HG03095 (cell line): ENCODE data around the gene SLC13A5.
"Not testable (repeated sequence)": the region's sequence is repeated elsewhere in the genome, so short reads cannot be mapped to it uniquely, and the experiment has no call there.

Experiments
- ATAC-seq: cut with Tn5 transposase; IDR thresholded peaks from one replicate; pipeline ENCODE4 v1.9.1; 2021; ENCODE audit warnings: moderate library complexity; ENCODE audit not compliant: unreplicated experiment

The SLC13A5 gene

DNA sequence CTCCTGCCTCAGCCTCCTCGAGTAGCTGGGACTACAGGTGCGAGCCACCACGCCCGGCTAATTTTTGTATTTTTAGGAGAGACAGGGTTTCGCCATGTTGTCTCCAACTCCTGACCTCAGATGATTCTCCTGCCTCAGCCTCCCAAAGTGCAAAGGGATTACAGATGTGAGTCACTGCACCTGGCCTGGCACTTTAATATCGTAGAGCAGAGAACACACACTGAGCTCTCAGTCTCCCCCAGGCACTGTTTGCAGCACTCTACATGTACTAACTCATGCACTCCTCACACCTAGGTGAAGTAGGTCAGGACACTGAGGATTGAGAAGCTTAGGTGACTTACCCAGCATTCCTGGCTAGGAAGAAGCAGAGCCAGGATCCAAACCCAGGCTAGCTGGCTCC, 46.6 kb downstream of the SLC13A5 start:
- no peak for ATAC-seq

DNA sequence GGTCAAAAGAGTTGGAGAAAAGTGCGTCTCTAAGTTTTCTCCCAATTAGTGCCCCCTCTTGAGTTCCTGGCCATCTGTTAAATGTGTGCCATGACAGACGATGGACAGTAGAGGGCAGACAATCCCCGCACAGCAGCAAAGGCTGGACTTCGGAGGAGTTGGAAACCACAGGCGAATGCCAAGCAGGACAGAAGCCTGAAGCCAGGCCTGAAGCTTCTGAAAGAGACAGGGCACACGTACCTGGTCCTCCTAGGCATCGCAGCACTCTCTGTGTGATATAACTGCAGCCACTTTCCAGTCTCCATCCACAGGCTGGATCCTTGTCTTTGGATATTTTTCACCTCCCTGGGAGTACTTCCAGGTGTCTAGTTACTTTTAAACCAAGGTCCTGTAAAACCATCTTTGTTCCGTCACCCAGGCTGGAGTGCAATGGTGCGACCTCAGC, 47.1 kb downstream of the SLC13A5 start:
- ATAC-seq: no peak

DNA sequence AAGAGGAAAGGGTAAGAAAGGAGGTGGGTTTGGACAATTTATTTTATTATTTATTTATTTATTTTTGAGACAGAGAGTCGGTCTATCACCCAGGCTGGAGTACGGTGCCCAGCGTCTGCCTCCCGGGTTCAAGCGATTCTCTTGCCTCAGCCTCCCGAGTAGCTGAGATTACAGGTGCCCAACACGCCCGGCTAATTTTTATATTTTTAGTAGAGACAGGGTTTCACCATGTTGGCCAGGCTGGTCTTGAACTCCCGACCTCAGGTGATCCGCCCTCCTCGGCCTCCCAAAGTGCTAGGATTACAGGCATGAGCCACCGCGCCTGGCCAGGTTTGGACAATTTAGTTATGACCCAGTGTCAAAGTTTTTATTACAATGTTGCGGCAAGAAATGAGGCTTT, 50.0 kb downstream of the SLC13A5 start:
- not testable (repeated sequence) for ATAC-seq

DNA sequence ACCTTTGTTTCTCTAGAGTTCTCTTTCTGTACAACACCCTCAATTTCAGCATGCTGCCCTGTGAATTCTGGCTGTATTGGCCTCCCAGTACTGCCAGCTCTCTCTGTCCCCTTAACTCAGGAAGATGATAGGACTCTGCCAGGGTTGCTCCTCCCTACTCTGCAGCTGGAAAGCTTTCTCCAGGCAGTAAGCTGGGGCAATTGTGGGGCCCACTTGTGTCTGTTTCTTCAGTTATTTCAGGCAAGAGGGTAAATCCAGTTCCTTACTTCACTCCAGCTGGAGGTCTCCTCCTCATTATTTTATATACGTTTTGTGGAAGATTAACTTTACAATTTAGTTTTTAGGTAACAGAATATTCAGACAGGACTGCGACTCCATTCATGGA, 51.7 kb downstream of the SLC13A5 start:
- no peak for ATAC-seq

DNA sequence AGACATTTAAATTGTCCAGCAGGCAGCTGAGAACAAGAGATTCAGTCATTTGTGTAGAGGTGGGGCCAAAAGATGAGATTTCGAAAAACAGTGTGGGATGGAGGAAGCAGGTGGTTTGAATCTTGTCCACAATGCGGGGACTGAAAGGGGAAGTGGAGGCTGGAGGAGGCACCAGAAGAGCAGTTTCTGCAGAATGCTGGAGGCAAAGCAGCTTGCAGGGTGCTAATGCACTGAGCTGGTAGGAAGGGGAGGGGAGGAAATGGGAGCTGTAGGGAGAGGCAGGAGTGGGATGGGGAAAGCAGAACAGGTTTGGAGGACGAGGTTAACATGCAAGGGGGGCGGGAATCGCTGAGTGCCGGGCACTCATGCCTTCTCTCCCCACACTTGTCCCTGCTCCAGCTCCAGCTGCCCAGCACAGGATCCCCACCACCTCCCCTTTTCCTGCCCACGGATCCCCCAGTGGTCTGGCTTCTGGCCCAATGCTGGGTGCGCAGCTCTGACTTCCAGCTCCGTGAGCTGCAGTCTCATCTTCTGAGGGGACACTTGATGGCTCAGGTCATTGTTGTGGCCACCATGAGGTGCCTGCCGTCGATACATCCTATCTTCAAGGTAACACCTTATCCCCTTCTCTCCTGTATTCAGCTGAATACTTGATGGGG, 52.2 kb downstream of the SLC13A5 start:
- peak; percentile 69 for ATAC-seq

DNA sequence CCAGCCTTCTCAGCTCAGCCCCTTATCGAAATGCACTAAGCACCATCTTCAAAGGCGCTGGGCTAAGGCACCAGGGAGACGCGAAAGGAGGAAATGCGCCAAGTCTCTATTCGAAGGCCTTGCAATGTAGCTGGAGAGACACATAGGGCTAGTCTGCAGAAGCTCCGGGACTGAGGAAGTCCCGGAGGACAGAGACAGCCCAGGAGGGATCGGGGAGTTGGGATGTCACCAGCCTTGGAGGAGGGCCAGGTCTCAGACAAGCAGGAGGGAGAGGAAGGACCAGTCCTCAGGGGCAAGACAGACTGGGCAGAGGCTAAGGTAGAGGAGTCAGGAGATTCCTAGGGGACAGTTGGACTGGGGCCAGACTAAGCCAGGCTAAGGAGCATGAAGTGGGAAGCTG, 53.1 kb downstream of the SLC13A5 start:
- no peak for ATAC-seq

DNA sequence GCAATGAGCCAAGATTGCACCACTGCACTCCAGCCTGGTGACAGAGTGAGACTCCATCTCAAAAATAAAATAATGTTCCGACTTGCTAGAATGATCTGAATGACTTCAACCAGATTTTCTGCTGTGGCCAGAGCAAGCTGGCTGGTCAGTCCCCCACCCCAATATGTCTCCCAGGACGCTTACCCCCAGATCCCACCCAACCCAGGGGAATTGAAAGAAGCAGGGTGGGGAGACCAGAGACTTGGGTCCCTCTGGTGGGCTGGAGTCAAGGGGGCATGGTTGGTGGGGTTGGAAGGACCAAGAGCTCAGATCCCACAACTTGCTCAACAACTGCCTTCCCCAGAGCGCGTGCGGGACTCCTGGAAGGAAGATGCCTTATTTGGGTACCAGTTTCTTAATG, 54.8 kb downstream of the SLC13A5 start:
- ATAC-seq: not testable (repeated sequence)

DNA sequence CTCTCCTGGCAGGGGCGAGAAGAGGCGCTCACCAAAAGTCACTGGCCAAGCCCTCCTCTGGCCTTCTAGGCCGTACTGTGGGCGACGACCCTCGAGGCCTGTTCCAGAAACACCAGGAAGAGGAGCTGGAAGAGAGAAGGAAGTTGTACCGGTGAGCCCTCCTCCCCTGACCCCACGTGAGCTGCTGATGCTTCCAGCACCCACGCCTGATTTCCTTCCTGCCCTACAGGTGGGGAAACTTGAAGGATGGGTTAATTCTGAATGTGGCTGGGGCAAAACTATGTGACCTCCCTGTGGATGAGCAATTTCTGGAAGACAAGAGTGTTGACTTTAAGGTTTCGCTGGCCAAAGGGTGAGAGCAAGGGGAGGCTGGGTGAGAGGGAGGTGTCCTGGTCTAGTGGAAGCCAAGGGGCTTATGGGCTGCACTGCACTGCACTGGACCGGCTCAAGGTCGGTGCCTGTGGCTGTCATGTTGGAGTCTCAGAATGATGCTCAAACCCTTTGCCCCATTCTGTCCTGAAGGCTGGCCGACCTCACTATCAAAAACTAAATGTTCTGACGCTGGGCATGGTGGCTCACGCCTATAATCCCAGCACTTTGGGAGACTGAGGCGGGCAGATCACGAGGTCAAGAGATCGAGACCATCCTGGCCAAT, 55.4 kb downstream of the SLC13A5 start:
- no peak for ATAC-seq

DNA sequence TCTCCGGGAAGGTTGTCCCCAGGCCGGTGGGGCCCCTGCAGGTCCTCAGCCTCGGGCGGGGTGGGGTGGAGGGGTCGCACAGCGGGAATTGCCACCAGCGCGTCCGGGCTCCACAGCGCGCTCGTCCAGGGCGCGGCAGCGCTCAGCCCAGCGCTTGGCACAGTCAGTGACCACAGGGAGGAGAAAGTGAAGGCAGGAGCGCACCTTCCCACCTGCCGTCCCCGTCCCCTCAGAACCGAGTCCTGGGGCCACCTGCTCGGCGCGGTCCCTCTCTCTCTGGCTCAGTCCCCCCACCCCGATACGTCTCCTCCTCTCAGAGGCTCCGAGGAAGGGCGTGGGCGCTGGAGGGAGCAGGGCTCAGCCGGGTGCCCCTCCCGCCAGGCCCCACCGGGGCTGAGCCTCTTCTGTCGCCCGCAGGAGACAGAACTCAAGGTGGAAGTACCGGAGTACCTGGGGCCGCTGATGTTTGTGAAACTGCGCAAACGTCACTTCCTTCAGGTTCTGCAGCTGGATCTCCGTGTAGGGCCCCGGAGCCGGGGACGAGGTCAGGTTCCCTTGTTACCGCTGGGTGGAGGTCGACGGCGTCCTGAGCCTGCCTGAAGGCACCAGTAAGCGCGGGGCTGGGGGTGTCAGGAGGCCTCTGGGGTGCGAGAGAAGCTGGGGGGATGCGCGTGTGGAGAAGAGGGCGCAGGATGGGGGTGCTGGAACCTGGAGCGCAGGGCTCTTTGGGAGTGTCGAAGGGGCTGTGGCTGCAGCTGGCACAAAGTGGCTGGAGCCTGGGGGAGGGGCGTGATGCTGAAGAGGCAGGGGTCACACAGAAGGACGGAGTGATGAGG, 56.2 kb downstream of the SLC13A5 start:
- ATAC-seq: not testable (repeated sequence)

DNA sequence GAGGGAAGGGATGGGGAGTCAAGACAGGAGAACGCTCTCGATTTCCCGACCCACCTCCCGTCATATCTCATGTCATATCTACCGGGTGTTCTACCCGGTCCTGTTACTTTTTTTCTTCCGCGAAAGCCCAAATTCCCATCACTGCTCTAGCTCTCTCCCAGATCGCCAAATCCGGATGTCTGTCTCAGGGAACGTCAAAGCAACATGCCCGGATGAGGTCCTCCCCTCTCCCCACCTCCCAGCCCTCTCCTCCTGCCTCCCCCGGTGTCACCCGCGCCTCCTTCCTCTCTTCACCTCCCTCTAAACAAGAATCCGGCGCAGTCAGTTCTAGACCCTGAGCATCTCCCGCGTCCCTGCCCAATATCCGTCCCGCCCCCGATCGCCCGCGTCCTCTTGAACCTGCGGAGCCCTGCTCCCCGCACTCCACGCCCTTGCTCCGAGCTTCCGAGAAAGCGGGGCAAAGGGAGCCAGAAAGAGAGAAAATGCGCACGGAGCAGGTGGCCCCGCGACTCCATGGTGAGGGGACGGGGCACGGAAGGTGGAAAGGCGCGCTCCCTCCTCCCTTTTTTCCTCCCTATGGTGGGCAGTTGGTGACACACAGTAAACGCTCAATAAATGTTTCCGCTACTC, 57.3 kb downstream of the SLC13A5 start:
- ATAC-seq: not testable (repeated sequence)

DNA sequence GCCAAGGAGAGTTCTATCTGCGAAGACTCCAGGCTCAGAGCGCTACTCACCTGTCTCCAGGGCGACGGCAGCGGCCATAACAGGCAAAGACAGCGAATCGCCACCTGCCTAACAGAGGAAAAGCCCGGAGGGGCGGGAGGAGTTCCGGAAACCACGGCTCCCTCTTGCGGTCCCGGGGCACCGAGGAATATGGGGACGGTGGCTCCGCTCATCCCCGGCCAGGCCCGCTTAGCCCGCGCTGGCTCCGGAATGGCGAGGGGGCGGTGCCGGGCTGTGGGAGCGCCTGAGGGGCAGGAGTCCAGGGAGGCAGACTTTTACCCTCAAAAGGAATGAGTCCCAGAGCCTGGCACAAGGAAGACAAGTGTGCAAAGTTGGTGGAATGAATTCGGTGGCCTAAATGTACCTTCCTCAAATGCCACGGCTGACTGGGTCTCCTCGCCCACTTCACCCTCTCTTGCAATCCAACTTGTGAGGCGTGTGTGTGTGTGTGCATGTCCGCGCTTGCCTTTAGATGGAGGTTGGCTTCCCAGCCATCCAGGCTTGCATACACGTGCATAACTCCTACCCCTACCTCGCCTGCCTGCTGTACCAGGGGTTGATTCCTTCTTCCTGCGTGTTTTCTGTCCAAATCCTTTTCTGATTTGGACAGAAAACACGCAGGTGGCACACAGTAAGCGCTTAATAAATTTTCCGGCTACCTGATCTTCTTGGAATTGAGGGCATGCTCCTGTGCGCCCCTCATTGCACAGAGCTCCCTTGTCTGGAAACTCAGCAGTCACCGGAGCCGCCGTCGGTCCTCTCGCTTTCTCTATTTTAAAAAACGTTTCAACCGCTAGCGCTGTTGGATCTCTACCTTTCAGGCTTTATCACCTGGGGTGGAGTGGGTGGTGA, 58.1 kb downstream of the SLC13A5 start:
- no peak for ATAC-seq

DNA sequence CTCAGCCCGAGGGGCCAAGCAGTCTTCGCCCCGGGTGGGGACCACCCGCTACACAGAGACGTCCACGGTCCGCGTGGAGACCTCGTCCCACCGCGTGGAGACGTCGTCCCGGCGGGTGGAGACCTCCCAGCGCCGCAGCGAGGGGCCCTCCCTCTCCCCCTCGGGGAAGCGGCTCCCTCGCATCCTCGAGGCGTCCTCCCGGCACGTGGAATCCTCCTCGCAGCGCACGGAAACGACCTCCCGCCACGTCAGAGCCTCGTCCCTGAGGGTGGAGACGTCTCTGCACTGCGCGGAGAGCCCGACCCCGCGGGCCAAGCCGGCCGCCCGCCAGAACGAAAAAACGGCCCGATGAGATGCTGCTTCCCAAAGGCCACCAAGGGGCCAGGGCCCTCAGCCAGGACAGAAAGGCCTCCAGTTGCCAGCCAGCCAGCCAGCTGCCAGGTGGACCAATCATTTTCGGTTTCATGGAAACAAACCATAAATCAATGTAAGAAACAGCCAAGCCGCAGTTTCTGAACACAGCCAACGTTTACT, 61.2 kb downstream of the SLC13A5 start:
- peak; percentile 6 for ATAC-seq

DNA sequence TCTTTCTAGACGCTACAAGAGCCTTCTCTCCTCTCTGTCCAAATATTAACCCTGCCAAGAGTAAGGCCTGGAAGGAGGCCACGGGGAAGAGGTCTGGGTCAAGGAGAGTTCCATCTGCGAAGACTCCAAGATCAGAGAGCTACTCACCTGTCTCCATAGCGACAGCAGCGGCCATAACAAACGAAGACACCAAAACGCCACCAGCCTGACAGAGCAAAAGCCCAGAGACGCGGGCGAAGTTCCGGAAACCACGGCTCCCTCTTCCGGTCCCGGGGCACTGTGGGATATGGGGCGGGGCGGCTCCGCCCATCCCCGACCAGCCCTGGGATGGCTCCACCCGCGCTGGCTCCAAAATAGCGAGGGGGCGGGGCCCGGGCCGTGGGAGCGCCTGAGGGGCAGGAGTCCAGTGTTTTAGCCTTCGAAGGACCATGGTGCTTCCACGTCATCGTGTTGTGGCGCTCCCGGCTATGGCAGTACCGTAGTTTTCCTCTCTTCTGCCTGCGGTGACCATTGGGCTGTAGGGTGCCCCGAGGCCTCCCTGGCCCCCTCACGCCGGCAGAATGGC, 61.7 kb downstream of the SLC13A5 start, which contains the start of the genes C17orf100 and MED31:
Gene C17orf100 (plus strand): TSS at position 409 of the 565 bp plus-strand sequence. CDS start 152 bp downstream, at position 561.
Gene MED31 (minus strand): TSS at position 252 of the 565 bp plus-strand sequence. CDS start 77 bp downstream, at position 175.
- ATAC-seq: peak; percentile 79

DNA sequence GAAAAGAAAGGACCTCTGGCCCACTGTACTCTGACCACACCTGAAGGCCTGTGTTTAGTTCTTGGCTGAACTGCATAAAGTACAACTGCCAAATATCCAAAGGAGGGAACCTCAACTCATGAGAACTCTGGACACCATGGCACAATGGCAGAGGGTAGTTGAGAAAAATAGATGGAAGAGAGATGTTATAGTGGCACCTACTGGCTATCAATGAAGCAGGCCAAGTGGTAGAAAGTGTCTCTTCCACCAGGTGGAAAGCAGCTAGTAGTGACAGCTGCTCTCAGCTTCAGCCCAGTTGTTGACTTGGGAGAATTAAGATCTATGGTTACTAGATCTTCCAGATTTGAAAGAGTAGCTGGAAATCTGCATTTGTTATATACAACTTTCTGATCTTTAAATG, 65.0 kb downstream of the SLC13A5 start:
- ATAC-seq: no peak

DNA sequence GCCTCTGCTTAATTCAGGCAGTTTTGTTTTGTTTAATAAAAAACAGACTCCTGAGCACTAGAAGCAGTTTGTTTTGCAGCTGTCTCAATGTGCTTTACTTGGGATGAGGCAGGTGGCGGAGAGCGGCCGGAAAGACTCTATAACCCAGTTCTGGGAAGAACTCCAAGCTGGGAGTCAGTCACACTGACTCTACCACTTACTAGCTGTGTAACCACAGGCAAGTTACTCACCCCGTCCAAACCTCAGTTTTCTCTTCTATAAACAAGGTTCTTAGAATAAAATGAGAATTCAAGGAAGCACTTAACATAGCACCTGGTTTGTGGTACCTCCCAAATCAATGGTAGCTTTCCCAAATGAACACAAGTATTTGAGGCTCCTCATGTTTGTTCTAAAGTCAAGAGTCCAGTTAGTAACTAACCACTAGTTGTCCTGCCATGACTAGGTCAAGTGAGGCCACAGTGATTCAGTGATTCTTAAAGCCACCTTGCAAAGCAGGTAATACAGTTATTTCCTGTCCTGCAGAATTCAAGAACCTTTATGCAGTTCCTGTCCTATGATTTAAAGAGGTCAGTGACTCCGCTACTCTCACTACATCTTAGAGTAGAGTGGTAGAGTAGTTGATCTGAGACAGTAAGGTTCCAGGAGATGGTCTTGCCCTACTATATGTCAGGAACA, 69.6 kb downstream of the SLC13A5 start:
- no peak for ATAC-seq

DNA sequence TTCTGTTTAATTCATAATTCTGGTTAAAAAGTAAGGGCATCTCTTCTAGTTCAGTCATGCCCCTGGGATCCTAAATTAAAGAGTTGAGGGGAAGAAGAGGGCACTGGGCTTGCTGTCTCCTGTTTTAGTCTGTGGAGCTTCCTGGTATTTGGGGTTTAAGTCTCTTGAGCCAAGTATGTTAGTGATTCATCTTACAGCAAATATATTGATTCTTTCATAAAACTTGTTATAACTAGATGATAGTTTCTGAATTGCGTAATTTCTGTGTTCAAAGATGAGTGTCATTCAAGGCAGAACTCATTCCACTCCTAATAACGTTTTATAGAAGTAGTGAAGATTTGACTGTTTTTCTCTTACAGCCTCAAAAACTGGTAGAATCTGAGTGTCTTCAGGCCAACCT, 70.6 kb downstream of the SLC13A5 start:
- ATAC-seq: no peak

DNA sequence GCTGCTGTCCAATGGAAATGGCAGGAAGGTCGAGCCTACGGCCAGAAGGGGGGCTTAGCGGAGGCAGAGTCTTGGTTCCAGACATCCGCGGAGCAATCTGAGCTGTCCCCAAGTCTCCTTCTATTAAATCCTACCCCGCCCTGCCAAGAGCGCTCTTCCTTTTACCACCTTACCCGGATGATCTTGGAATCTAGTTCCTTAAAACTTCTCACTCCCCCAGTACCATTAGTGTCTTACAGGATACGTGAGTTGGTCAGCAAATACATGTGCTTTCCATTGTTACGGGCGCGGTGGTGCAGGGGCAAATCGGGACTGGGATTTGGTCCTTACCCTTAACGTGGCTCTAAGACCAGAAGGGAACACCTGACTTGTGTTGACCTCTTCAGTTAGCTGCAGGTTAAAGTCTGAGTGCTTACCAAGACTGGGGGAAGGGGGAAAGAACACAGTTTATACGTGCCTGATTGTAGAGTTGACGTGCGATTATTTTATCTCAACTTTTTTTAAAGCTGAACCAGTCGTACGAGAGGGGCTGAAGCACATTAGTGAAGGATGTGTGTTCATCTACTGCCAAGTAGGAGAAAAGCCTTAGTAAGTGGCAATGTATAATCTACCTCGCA, 71.8 kb downstream of the SLC13A5 start:
- peak; percentile 2 for ATAC-seq

DNA sequence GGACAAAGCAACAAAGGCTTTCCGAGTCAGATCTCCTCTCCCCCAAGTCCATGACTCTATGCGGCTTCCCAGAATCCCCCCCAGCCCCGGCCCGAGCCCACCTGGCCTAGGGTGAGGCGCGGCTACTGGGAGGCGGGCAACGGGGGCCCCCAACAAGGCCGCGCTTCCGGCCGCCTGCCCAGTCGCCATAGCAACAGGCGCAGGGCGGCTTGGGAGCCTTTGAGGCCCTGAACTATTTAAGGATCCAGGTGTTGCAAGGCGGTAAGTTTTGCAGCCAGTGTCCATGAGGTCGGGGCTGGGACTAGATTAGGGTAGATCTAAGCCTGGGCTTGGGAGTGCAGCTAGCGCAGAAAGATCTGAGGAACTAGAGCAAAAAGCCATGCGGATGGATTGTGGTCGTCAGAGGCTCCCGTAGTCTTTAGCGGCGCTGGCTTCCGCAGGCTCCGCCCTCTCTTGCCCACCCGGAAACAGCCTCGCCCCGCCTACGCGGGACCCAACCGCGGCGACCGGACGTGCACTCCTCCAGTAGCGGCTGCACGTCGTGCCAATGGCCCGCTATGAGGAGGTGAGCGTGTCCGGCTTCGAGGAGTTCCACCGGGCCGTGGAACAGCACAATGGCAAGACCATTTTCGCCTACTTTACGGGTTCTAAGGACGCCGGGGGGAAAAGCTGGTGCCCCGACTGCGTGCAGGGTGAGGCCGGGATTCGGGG, 72.5 kb downstream of the SLC13A5 start, which contains the start of the genes KIAA0753 and TXNDC17:
Gene KIAA0753 (minus strand): TSS at position 176 of the 711 bp plus-strand sequence. CDS start 5,608 bp downstream, outside the sequence.
Gene TXNDC17 (plus strand): TSS at position 525 of the 711 bp plus-strand sequence. CDS start 23 bp downstream, at position 548.
- peak; percentile 77 for ATAC-seq
